HG03432 (cell line): ENCODE measurements around the gene RAB31.

ENCODE experiments used
- ATAC-seq: cut with Tn5 transposase; IDR thresholded peaks from one replicate; pipeline ENCODE4 v1.9.1; 2021; ENCODE audit warnings: mild to moderate bottlenecking, moderate library complexity; ENCODE audit not compliant: unreplicated experiment

The RAB31 gene

DNA sequence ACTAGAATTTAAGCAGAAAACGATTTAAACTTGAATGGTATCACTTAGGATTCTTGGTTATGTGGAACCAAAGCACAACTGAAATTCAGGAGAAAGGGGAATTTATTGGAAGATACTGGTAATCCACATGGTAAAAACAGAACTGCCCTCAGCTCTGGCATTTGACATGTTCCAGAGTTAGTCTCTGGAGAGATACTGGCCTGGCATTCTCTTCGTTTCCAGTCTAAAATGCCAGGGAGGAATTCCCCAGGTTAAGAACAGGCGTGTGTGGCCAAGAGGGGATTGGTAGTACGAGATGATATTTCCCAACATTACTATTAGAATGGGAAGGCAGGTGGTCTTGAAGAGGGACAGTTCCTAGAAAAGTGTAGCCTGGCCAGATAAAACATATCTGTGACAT lies 109.2 kb downstream of the RAB31 start:
- no peak for ATAC-seq

- no peak for ATAC-seq
These were observed 109.8 kb downstream of the RAB31 start for GRCh38 chr18:9817725-9818422.

DNA sequence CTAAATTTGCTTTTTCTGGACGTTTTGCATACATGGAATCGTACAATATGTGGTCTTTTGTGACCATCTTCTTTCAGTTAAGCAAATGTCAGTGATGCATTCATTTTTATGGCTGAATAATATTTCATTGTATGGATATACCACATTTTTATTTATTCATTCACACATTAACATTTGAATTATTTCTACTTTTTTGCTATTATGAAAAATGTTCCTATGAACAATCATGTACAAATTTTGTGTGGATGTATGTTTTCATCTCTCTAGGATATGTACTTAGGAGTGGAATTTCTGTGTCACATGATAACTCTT lies 110.3 kb downstream of the RAB31 start:
- no peak for ATAC-seq

DNA sequence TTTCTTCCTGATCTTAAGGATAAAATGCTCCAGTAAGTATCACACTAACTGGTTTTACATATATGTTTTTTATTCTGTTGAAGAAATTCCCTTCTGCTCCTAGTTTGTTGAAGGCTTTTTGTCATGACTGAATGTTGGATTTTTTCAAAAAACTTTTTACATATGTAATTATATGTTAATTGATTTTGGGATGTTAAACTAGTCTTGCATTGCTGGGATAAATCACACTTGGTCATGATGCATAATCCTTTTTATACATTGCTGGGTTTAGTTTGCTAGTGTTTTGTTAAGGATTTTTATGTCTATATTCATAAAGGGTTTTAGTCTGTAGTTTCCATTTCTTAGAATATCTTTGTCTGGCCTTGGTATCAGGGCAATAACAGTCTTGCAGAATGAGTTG lies 112.0 kb downstream of the RAB31 start:
- ATAC-seq: no peak

DNA sequence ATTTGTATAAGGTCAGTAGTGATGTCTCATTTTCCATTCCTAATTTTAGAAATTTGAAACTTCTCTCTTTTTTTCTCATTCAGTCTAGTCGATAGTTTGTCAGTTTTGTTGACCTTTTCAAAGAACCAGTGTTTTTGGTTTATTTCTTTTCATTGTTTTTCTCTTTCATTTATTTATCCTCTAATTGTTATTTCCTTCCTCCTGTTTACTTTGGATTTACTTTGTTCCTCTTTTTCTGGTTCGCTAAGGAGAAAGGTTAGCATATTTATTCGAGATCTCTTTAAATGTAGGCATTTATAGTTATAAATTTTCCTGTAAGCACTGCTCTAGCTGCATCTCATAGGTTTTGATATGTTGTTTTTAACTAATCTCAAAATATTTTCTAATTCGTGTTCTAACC lies 112.6 kb downstream of the RAB31 start:
- ATAC-seq: no peak

- ATAC-seq: no peak
These were observed 114.6 kb downstream of the RAB31 start for GRCh38 chr18:9822587-9823185.

DNA sequence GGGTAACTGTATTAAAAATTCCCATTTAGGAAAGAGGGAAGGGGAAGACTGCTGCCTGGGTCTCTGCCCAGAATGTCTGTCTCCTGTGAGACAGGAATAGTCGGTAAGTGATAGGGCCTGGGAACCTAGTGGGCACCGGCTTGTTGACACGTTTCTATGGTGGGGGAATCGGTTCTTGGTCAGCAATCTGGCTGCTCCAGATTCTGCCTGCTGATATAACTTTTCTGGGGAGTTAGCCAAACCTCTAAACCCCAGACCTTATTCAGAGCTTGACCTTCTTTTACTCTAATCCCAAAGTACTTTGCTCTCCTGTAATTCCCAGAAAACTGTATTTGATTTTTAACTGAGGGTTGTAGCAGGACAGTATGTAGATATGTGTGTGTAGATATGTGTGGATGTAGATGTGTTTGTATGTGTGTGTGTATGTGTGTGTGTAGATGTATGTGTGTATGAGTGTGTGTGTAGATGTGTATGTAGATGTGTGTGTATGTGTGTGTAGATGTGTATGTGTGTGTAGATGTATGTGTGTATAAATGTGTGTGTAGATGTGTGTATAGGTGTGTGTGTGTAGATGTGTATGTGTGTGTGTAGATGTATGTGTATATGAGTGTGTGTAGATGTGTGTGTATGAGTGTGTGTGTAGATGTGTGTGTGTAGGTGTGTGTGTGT lies 115.8 kb downstream of the RAB31 start:
- ATAC-seq: no peak

- no peak for ATAC-seq
These were observed 116.4 kb downstream of the RAB31 start for GRCh38 chr18:9824474-9824832.

GRCh38 chr18:9824952-9825371 lies 116.9 kb downstream of the RAB31 start:
- no peak for ATAC-seq

DNA sequence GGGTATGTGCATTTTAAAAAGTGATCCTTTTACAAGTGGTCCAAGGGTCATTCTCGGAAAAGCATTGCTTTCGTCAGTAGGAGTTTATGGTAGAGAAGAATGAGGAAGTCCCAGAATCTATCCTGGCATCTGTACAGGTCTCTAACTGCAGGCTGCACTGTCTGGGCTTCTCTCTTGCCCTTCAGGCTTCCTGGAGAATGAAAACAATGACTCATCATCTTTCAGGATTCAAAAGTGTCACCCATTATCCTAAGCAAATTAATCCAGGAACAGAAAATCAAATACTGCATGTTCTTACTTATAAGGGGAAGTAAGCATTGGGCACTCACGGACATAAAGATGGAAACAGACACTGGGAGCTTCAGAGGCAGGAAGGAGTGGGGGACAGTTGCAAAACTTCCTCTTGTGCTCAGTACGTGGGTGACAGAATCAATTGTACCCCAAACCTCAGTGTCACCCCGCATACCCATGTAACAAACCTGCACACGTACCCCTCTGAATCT lies 117.5 kb downstream of the RAB31 start:
- no peak for ATAC-seq

DNA sequence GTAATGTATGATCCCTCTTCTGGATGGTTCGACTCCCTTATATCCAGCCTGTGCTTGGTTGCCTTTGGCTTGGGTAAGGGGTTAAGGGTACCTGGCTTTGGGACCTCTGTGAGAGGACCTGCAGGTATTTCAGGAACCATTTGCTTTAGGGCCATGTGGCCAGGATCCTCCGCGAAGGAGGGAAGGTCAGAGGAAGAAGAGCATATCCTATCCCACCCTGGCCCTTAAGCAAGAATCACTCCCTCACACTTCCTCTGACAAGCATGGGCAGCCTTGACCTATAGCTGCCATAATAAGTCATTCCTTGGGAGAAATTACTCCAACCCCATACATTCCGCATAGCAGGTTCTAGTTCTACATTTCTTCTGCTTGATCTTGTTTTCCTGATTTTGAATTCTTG lies 118.6 kb downstream of the RAB31 start:
- ATAC-seq: no peak

GRCh38 chr18:9827211-9827792 lies 119.2 kb downstream of the RAB31 start:
- ATAC-seq: no peak

DNA sequence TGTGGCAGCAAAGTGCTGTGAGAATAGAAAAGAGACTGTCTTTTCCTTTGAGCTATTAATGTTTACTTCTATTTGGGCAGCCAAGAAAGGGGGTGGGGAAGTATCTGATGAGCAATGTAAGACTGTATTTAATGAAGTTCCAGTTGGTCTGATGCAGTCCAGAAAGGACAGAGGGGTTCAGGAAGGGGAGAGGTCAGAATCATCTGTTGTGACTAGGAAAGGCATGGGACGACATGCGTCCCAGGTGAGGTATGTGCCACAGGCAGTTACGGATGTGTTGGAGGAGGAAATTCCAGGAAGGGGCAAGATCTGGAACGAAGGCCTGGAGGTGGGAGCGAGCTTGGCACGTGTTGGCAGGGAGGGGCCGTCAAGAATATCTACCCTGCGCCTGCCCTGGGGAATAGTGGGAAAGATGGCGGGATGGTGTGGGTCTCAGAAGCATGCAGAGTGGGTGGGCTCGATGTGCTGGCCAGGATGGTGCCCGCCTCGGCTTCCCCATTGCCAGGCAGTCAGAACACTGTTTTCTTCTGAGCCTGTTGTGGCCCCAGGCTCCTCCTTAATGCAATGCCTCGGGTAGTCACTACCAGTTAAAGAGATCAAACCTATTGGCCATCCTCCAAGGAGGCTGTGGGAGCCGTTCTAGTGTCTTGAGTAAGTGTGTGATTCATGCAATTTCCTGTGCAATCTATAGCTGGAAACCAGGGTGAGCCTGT lies 119.8 kb downstream of the RAB31 start:
- ATAC-seq: no peak

DNA sequence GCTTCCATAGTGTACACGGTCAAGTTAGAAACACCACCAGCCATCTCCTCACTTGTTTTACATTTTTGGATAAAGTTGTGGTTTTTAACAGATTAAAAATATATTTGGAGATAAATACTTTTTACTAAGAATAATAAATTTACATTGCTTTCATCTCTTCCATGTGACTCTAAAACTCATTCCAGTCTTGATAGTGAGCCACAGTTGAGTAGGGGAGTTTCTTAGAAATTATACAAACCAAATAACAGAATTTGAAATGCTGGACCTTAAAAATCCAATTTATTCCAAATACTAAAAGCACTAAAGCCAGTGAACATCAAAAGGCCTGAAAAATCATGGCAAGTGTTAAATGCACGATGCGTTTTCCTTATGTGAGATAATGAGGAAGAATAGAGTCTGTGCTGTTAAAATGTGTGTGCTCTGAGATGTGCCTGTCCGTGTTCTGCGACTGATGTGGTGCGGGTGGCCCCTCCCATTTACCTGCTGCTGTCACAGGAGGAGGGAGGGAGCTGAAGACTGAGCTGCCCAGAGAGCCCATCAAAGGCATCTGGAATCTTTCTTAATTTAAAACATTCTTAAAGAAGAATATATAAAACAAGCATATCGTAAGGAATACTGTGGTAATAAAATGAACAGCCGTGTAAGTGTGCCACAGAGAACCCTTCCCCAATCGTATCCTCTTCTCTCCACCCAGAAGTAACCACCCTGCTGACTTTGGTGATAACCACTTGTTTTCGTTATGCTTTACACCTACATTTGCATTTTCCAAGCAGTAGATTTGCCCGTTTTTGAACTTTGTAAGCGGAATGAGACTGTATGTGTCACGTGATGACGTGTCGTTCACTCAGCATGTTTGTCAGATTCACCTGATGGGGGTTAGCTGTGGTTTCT lies 120.7 kb downstream of the RAB31 start:
- ATAC-seq: no peak

- no peak for ATAC-seq
These were observed 121.3 kb downstream of the RAB31 start for GRCh38 chr18:9829397-9829712.

DNA sequence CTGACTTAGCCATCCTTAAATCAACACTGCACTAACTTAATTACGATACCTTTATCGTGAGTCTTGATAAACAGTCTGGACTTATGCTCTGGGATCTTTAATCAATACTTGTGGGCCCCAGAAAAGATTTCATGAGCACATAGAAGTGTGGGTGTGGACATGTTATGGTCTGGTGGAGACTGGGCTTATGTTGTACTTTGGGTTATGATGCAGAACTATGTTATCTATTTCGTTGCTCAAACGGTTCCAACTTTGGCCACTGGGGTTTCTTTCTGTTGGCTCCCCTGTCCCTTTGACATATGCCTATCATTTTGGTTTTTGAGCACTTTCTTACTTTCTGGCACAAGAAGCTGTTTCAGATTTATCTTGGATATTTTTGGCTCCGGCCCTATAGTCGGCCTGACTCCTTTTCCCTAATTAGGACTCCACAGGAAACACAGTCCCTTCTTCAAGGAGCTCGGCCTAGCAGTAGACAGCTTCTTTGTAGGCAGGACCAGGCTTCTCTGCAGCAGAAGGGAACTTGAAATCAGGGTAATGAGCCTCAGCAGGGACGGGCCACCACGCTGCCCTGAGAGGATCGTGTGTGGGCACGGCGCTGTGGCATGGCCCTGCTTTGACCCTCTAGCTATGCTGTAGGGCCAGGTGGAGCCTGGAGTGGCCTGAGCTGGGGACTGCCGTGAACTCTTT lies 123.1 kb downstream of the RAB31 start:
- ATAC-seq: no peak

DNA sequence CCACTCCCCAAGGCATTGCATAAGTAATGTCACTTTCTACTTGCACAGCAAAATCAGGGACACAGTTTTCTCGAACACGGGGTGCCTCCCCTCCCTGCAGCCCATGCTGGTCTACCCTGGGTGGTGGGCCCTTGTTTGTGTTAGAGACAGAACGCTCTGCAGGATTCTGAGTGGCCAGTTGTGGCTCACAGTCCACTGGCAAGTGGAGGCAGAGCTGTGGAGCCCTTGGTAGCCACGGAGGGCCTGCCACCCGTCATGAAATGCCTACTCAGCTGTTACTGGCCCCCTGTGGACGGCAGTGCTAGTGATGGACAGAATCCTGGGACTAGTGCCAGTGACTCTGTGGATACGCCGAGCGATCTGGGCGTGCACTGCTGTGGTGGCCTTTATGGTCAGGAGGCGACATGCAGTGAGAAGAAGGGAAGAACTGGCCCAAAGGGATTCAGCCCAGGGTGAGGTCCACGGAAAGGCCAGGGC lies 123.7 kb downstream of the RAB31 start:
- no peak for ATAC-seq

- no peak for ATAC-seq
These were observed 124.8 kb downstream of the RAB31 start for GRCh38 chr18:9832871-9833270.

DNA sequence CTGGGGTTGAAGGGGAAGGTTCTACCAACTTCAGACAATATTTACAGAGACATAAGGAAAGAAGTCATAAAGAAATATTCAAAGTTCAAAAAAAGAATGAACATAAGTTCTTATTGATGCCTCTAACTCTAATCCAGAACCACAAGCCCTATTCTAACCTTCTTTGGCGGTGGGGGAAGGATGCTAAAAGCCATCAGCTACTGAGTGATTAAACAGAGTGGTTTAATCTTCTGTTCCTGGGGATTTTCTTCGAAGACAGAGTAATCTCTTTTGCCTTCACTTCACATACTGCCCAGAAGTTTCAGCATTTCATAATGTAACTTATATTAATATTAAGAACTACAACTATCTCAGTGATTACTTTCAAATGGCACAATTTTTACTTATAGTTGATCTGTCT lies 126.5 kb downstream of the RAB31 start:
- ATAC-seq: no peak
